ENCODE measurements around the gene DOCK8.

- TF ChIP-seq CTCF (conservative IDR thresholded peaks at IDR 0.05; ENCODE audit: low read depth, low read length) (no peak), POLR2A (IDR thresholded peaks at IDR 0.05; ENCODE audit: low read depth, low read length) (no peak), RFX5 (IDR thresholded peaks at IDR 0.05; ENCODE audit: low read depth, low read length) (no peak), CEBPB (IDR thresholded peaks at IDR 0.05; ENCODE audit: low read depth, low read length) (no peak), RAD21 (IDR thresholded peaks at IDR 0.05; ENCODE audit: low read length) (no peak), NFE2L2 (IDR thresholded peaks at IDR 0.05; ENCODE audit: low read depth, low read length) (no peak)
Measured at GRCh38 chr9:512555-513272, 298.0 kb downstream of the DOCK8 start.
